ENCODE measurements around the gene PPOX. TPM values are rescaled to one million over a fixed set of nuclear protein-coding genes. Genes with fewer than 3 reads are reported as not detected.

The PPOX gene
- total RNA-seq, 1 donor from 2014 or later: 36.3 TPM

- intact Hi-C loops (cut with micrococcal nuclease): no loop called here
These were observed 7.5 kb downstream of the PPOX start for GRCh38 chr1:161173711-161174110.

GRCh38 chr1:161174911-161175310 lies 8.7 kb downstream of the PPOX start:
- intact Hi-C loops (cut with micrococcal nuclease): no loop called here

GRCh38 chr1:161175771-161176453 lies 9.7 kb downstream of the PPOX start:
- intact Hi-C loops (cut with micrococcal nuclease): no loop called here

- intact Hi-C loops (cut with micrococcal nuclease): loop anchor here (1.0 kb wide), 3 partner anchors 9 to 49 kb away; partner anchors contain the start of gene PPOX
These were observed 10.4 kb downstream of the PPOX start for GRCh38 chr1:161176468-161177111.

- intact Hi-C loops (cut with micrococcal nuclease): loop anchor here (1.0 kb wide), 3 partner anchors 8 to 48 kb away; partner anchors contain the start of gene PPOX
These were observed 11.1 kb downstream of the PPOX start, which contains the start of gene B4GALT3 for GRCh38 chr1:161177112-161177935. B4GALT3 (minus strand) TSS chr1:161177507; CDS start chr1:161176060, 1,447 bp downstream.

GRCh38 chr1:161177936-161178244 lies 11.7 kb downstream of the PPOX start:
- intact Hi-C loops (cut with micrococcal nuclease): loop anchor here (1.0 kb wide), 3 partner anchors 7 to 47 kb away; partner anchors contain the start of gene PPOX

- intact Hi-C loops (cut with micrococcal nuclease): no loop called here
These were observed 13.5 kb downstream of the PPOX start for GRCh38 chr1:161179698-161180097.

- intact Hi-C loops (cut with micrococcal nuclease): no loop called here
These were observed 14.4 kb downstream of the PPOX start for GRCh38 chr1:161180639-161181038.

GRCh38 chr1:161182214-161182613 lies 16.0 kb downstream of the PPOX start:
- intact Hi-C loops (cut with micrococcal nuclease): loop anchor here (1.0 kb wide), 1 partner anchor 10 kb away; no protein-coding TSS in a partner anchor

GRCh38 chr1:161185282-161185682 lies 19.1 kb downstream of the PPOX start:
- intact Hi-C loops (cut with micrococcal nuclease): loop anchor here (1.0 to 5.0 kb wide), 6 partner anchors 8 to 842 kb away; partner anchors contain the start of genes B4GALT3, COPA, MPZ and NCSTN

GRCh38 chr1:161185732-161186311 lies 19.6 kb downstream of the PPOX start:
- intact Hi-C loops (cut with micrococcal nuclease): loop anchor here (1.0 to 5.0 kb wide), 6 partner anchors 9 to 843 kb away; partner anchors contain the start of genes B4GALT3, COPA, MPZ and NCSTN

GRCh38 chr1:161187311-161187710 lies 21.1 kb downstream of the PPOX start:
- intact Hi-C loops (cut with micrococcal nuclease): loop anchor here (5.0 kb wide), 1 partner anchor 120 kb away; the partner anchor contains the start of gene MPZ

GRCh38 chr1:161188381-161188780 lies 22.2 kb downstream of the PPOX start:
- intact Hi-C loops (cut with micrococcal nuclease): loop anchor here (5.0 kb wide), 1 partner anchor 119 kb away; the partner anchor contains the start of gene MPZ

GRCh38 chr1:161189036-161189435 lies 22.8 kb downstream of the PPOX start:
- intact Hi-C loops (cut with micrococcal nuclease): loop anchor here (5.0 kb wide), 1 partner anchor 118 kb away; the partner anchor contains the start of gene MPZ

GRCh38 chr1:161190962-161191521 lies 24.8 kb downstream of the PPOX start:
- intact Hi-C loops (cut with micrococcal nuclease): no loop called here

GRCh38 chr1:161191971-161192370 lies 25.7 kb downstream of the PPOX start:
- intact Hi-C loops (cut with micrococcal nuclease): loop anchor here (1.0 kb wide), 3 partner anchors 10 to 190 kb away; no protein-coding TSS in a partner anchor

- intact Hi-C loops (cut with micrococcal nuclease): loop anchor here (1.0 kb wide), 3 partner anchors 10 to 190 kb away; no protein-coding TSS in a partner anchor
These were observed 26.5 kb downstream of the PPOX start for GRCh38 chr1:161192476-161193465.

GRCh38 chr1:161193561-161194235 lies 27.5 kb downstream of the PPOX start:
- intact Hi-C loops (cut with micrococcal nuclease): no loop called here

GRCh38 chr1:161195171-161195570 lies 28.9 kb downstream of the PPOX start:
- intact Hi-C loops (cut with micrococcal nuclease): no loop called here

All from T-helper 2 cell treated with Interferon-gamma antibody and Interleukin-4, amounts not matched to agents 100 ng/mL and 5 ng/mL, for 36 hours (primary cell).